ENCODE measurements around the gene CKM. TPM values are rescaled to one million over a fixed set of nuclear protein-coding genes. Genes with fewer than 3 reads are reported as not detected.
"Not testable (repeated sequence)": the region's sequence is repeated elsewhere in the genome, so short reads cannot be mapped to it uniquely, and the experiment has no call there.

CKM gene
- total and polyA plus RNA-seq, 4 donors: 0.76 to 3.4 (median 0.96) TPM

DNA sequence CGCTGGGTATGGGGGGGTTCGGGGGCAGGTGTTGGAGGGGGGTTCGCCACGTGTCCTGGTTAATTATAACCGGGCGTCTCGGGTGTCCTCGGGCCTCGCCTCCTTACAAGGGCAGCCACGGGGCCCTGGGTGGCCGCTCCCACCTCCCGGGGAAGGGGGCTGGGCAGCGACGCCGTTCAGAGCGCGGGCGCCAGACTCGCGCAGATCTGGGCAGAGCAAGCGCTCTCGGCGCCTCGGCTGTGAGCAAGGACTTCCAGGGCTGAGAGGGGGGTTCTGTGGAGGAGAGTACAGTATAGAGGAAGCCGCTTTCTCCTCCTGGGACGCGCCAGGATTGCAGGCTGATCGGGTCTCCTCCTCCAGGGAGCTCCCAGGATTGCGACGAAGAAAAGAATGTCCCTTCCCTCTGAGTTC, 1.0 kb upstream of the CKM start:
- H3K4me3 ChIP-seq (ENCODE audit: low read depth, low read length): no peak overlapping the region
- DNase-seq (ENCODE audit: low read depth in 4 of 6, low spot score in 6 of 6): no peak
- H3K9me3 ChIP-seq (ENCODE audit: control insufficient read depth, insufficient read depth, low read length): no peaks in the 10 kb centered on the region
- H3K27me3 ChIP-seq (ENCODE audit: control insufficient read depth, insufficient read depth, low read length): peaks cover 19% of the 10 kb centered on the region
- H3K4me1 ChIP-seq (ENCODE audit: control insufficient read depth, insufficient read depth, low read length): peaks cover 29% of the 10 kb centered on the region
- no peak overlapping the region for H3K27ac ChIP-seq (ENCODE audit: low read depth, low read length)
- WGBS (ENCODE audit: insufficient coverage): 2% methylated on average over 17 of the region's 30 CpGs
- no peaks in the 10 kb centered on the region for H3K36me3 ChIP-seq (ENCODE audit: control insufficient read depth, insufficient read depth, low read length)

DNA sequence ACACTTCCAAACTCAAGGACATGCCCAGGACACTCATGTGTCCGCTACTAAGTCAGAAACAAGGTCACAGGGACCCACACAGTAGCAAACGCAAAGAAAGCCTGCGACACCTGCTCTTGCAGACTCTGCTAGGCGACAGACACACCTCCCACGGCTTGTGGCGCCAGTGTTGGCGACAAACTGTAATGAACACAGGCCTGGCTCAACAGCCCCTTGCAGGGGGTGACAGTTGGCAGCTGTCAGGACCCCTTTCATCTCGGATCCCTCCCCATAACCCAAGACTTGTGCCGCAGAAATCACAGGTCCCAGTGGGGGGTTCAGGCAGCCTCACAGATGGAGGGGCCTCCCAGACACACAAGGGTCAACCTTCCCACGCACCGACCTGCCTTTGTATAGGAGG, 364 bp downstream of the CKM start:
- Histone ChIP-seq H3K27ac (ENCODE audit: low read depth, low read length) (no peak overlapping the region), H3K27me3 (ENCODE audit: control insufficient read depth, insufficient read depth, low read length) (peaks cover 22% of the 10 kb centered on the region), H3K9me3 (ENCODE audit: control insufficient read depth, insufficient read depth, low read length) (no peaks in the 10 kb centered on the region), H3K36me3 (ENCODE audit: control insufficient read depth, insufficient read depth, low read length) (no peaks in the 10 kb centered on the region), H3K4me3 (ENCODE audit: low read depth, low read length) (no peak overlapping the region), H3K4me1 (ENCODE audit: control insufficient read depth, insufficient read depth, low read length) (peaks cover 29% of the 10 kb centered on the region)
- DNase-seq (ENCODE audit: low read depth in 4 of 6, low spot score in 6 of 6): no peak
- WGBS (ENCODE audit: insufficient coverage): 22% methylated on average over 9 of the region's 11 CpGs

DNA sequence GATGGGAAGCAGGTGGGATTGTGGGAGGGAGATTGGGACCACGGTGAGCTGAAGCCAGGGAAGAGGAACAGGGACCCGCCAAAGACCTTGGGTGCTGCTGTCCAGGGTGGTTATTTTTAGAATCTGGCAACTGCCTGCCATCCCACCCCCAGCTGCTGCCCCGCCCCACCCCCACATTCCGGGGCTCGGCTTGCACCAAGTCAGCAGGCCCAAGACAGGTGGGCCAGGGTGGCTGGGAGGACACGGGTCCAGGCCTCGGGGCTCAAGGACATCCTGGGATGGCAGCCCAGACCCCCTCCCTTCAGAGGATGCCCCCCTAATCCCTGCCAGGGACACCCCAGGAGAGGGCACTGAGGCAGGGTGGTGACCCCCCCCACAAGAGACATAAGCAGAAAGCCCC, 827 bp downstream of the CKM start:
- H3K4me3 ChIP-seq (ENCODE audit: low read depth, low read length): no peak overlapping the region
- no peak for DNase-seq (ENCODE audit: low read depth in 4 of 6, low spot score in 6 of 6)

DNA sequence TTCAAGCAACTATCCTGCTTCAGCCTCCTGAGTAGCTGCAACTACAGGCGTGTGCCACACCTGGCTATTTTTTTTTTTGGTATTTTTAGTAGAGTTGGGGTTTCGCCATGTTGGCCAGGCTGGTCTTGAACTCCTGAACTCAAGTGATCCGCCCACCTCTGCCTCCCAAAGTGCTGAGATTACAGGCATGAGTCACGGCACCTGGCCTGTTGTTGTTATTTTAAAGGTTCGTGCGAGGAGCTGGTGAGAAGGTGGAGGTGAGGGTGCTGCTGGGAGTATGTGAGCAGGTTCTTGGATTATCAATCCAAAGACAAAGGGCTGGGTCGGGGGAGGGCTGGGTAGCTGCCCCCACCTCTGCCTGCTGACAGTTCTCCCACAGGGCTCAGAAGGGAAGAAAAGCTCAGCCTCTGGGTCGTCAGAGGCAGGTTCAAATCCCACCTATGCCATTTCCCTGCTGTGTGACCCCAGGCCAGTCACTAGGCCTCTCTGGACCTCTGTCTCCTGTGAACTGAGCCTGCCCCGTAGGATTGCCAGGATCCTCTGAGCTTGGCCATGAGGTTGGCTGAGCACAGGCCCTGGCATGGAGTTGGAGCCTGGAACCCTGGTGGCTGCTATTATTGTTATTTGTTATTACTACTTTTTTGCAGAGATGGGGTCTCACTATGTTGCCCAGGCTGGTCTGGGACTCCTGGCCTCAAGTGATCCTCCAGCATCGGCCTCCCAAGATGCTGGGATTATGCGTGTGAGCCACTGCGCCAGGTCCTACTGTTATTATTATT, 1.5 kb downstream of the CKM start:
- Histone ChIP-seq H3K27ac (ENCODE audit: low read depth, low read length) (no peak overlapping the region), H3K36me3 (ENCODE audit: control insufficient read depth, insufficient read depth, low read length) (no peaks in the 10 kb centered on the region), H3K27me3 (ENCODE audit: control insufficient read depth, insufficient read depth, low read length) (peaks cover 22% of the 10 kb centered on the region), H3K4me3 (ENCODE audit: low read depth, low read length) (no peak overlapping the region), H3K4me1 (ENCODE audit: control insufficient read depth, insufficient read depth, low read length) (peaks cover 23% of the 10 kb centered on the region), H3K9me3 (ENCODE audit: control insufficient read depth, insufficient read depth, low read length) (no peaks in the 10 kb centered on the region)
- no peak for DNase-seq (ENCODE audit: low read depth in 4 of 6, low spot score in 6 of 6)
- 91% methylated on average over 6 of the region's 12 CpGs for WGBS (ENCODE audit: insufficient coverage)

More for the DNA sequence above, 827 bp downstream of the CKM start:
- Histone ChIP-seq H3K27me3 (ENCODE audit: control insufficient read depth, insufficient read depth, low read length) (peaks cover 22% of the 10 kb centered on the region), H3K27ac (ENCODE audit: low read depth, low read length) (no peak overlapping the region), H3K36me3 (ENCODE audit: control insufficient read depth, insufficient read depth, low read length) (no peaks in the 10 kb centered on the region), H3K4me1 (ENCODE audit: control insufficient read depth, insufficient read depth, low read length) (peaks cover 29% of the 10 kb centered on the region), H3K9me3 (ENCODE audit: control insufficient read depth, insufficient read depth, low read length) (no peaks in the 10 kb centered on the region)
- 60% methylated on average over 2 of the region's 7 CpGs for WGBS (ENCODE audit: insufficient coverage)

DNA sequence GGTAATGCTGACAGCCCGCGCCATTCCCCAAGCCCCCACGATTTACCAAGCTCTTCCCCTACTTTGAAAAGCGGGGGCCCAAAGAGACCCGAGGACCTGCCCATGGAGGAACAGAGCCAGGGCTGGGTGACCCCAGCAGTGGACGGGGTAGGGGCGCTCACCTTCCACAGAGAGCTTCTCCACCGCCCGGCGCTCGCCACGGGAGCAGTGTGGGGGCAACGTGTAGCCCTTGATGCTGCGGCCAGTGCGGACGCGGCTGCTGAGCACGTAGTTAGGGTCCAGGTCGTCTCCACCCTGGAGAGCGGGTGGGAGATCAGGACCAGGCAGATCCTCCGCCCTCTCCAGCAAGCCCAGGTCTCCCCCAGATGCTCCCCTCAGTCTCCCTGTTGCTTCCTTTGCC, 7.4 kb downstream of the CKM start:
- Histone ChIP-seq H3K9me3 (ENCODE audit: control insufficient read depth, insufficient read depth, low read length) (no peaks in the 10 kb centered on the region), H3K4me3 (ENCODE audit: low read depth, low read length) (no peak overlapping the region), H3K27ac (ENCODE audit: low read depth, low read length) (no peak overlapping the region), H3K36me3 (ENCODE audit: control insufficient read depth, insufficient read depth, low read length) (no peaks in the 10 kb centered on the region), H3K27me3 (ENCODE audit: control insufficient read depth, insufficient read depth, low read length) (peaks cover 10% of the 10 kb centered on the region), H3K4me1 (ENCODE audit: control insufficient read depth, insufficient read depth, low read length) (no peaks in the 10 kb centered on the region)
- DNase-seq (ENCODE audit: low read depth in 4 of 6, low spot score in 6 of 6): no peak
- 61% methylated on average over 20 of the region's 21 CpGs for WGBS (ENCODE audit: insufficient coverage)

DNA sequence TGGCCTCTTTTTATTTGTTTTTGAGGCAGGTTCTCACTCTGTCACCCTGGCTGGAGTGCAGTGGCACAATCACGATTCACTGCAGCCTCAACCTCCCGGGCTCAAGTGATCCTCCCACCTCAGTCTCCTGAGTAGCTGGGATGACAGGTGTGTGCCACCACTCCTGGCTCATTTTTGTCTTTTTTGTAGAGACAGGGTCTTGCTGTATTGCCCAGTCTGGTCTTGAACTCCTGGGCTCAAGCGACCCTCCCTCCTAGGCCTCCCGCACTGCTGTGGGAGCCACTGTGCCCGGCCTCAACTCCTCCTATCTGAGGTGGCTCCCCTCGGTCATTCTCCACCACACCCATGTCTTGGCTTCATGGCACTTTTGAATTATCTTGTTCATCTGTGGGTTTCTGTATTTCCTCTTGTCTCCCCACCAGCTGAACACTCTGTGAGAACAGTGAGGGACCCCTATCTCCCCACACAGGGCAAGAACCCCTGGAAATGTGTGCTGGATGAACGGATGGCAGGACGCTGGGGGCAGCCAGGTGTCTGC, 7.9 kb downstream of the CKM start:
- H3K27me3 ChIP-seq (ENCODE audit: control insufficient read depth, insufficient read depth, low read length): peaks cover 10% of the 10 kb centered on the region
- WGBS (ENCODE audit: insufficient coverage): 70% methylated on average over 6 of the region's 8 CpGs
- no peak overlapping the region for H3K4me3 ChIP-seq (ENCODE audit: low read depth, low read length)
- no peaks in the 10 kb centered on the region for H3K9me3 ChIP-seq (ENCODE audit: control insufficient read depth, insufficient read depth, low read length)
- no peaks in the 10 kb centered on the region for H3K4me1 ChIP-seq (ENCODE audit: control insufficient read depth, insufficient read depth, low read length)
- no peaks in the 10 kb centered on the region for H3K36me3 ChIP-seq (ENCODE audit: control insufficient read depth, insufficient read depth, low read length)
- no peak for DNase-seq (ENCODE audit: low read depth in 4 of 6, low spot score in 6 of 6)
- no peak overlapping the region for H3K27ac ChIP-seq (ENCODE audit: low read depth, low read length)

DNA sequence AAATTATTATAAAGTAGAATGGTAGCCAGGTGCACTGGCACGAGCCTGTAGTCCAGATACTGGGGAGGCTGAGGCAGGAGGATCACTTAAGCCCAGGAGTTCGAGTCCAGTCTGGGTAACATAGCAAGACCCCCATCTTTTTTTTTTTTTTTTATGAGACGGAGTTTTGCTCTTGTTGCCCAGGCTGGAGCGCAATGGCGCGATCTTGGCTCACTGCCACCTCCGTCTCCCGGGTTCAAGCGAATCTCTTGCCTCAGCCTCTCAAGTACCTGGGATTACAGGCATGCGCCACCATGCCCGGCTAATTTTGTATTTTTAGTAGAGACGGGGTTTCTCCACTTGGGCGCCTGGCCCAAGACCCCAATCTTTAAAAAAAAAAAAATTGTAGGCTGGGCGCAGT, 10.4 kb downstream of the CKM start:
- not testable (repeated sequence) for H3K36me3 ChIP-seq (ENCODE audit: control insufficient read depth, insufficient read depth, low read length); DNase-seq (ENCODE audit: low read depth in 4 of 6, low spot score in 6 of 6); H3K9me3 ChIP-seq (ENCODE audit: control insufficient read depth, insufficient read depth, low read length); H3K27ac ChIP-seq (ENCODE audit: low read depth, low read length); H3K4me1 ChIP-seq (ENCODE audit: control insufficient read depth, insufficient read depth, low read length); H3K27me3 ChIP-seq (ENCODE audit: control insufficient read depth, insufficient read depth, low read length); H3K4me3 ChIP-seq (ENCODE audit: low read depth, low read length)
- 85% methylated on average over 14 of the region's 14 CpGs for WGBS (ENCODE audit: insufficient coverage)

DNA sequence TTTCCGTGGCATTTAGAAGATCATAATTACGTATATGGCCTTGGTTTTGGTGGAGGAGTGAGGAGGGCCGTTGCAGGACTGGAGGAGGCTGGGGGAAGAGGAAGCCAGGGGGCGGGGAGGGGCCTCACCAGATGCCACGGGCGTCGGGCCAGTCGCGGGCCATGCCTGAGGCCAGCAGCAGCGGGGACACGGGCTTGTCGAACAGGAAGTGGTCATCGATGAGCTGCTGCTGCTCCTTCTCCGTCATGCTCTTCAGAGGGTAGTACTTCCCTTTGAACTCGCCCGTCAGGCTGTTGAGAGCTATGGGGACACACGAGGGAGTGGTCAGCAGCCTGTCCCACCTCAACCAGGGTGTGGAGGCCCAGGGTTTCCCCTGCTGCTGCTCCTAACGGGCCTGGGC, 11.1 kb downstream of the CKM start:
- Histone ChIP-seq H3K36me3 (ENCODE audit: control insufficient read depth, insufficient read depth, low read length) (peaks cover 4% of the 10 kb centered on the region), H3K9me3 (ENCODE audit: control insufficient read depth, insufficient read depth, low read length) (no peaks in the 10 kb centered on the region), H3K4me3 (ENCODE audit: low read depth, low read length) (no peak overlapping the region), H3K27ac (ENCODE audit: low read depth, low read length) (no peak overlapping the region), H3K4me1 (ENCODE audit: control insufficient read depth, insufficient read depth, low read length) (no peaks in the 10 kb centered on the region), H3K27me3 (ENCODE audit: control insufficient read depth, insufficient read depth, low read length) (peaks cover 7% of the 10 kb centered on the region)
- no peak for DNase-seq (ENCODE audit: low read depth in 4 of 6, low spot score in 6 of 6)
- 51% methylated on average over 16 of the region's 18 CpGs for WGBS (ENCODE audit: insufficient coverage)

DNA sequence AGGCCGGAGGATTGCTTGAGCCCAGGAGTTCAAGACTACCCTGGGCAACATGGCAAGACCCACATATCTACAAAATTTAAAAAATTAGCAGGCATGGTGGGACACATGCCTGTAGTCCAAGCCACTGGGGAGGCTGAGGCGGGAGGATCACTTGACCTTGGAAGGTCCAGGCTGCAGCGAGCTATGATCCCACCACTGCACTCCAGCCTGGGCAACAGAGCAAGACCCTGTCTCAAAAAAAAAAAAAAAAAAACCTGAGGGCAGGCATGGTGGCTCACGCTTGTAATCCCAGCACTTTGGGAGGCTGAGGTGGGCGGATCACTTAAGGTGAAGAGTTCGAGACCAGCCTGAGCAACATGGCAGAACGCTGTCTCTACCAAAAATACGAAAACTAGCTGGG, 13.4 kb downstream of the CKM start:
- not testable (repeated sequence) for H3K27ac ChIP-seq (ENCODE audit: low read depth, low read length); H3K4me3 ChIP-seq (ENCODE audit: low read depth, low read length); H3K36me3 ChIP-seq (ENCODE audit: control insufficient read depth, insufficient read depth, low read length); H3K9me3 ChIP-seq (ENCODE audit: control insufficient read depth, insufficient read depth, low read length); H3K4me1 ChIP-seq (ENCODE audit: control insufficient read depth, insufficient read depth, low read length); H3K27me3 ChIP-seq (ENCODE audit: control insufficient read depth, insufficient read depth, low read length); DNase-seq (ENCODE audit: low read depth in 4 of 6, low spot score in 6 of 6)
- 87% methylated on average over 8 of the region's 8 CpGs for WGBS (ENCODE audit: insufficient coverage)

DNA sequence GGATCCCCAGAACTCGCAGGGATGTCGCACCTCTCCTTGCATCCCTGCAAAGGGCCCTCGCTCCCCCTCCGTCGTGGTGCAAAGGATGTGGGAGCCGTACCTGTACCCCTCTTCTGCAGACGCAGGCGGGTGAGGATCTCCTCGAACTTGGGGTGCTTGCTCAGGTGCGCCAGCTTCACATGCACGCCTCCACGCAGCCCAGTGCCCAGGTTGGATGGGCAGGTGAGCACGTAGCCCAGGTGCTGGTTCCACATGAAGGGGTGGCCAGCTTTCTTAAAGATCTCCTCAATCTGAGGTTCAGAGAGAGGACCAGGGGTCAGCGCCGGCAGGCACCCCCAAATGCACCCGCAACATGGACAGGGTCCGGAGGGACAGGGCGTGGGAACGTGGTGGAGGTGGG, 15.3 kb downstream of the CKM start:
- no peaks in the 10 kb centered on the region for H3K27me3 ChIP-seq (ENCODE audit: control insufficient read depth, insufficient read depth, low read length)
- H3K27ac ChIP-seq (ENCODE audit: low read depth, low read length): no peak overlapping the region
- peaks cover 16% of the 10 kb centered on the region for H3K36me3 ChIP-seq (ENCODE audit: control insufficient read depth, insufficient read depth, low read length)
- WGBS (ENCODE audit: insufficient coverage): 89% methylated on average over 18 of the region's 19 CpGs
- H3K4me3 ChIP-seq (ENCODE audit: low read depth, low read length): no peak overlapping the region
- no peak for DNase-seq (ENCODE audit: low read depth in 4 of 6, low spot score in 6 of 6)
- no peaks in the 10 kb centered on the region for H3K9me3 ChIP-seq (ENCODE audit: control insufficient read depth, insufficient read depth, low read length)
- no peaks in the 10 kb centered on the region for H3K4me1 ChIP-seq (ENCODE audit: control insufficient read depth, insufficient read depth, low read length)

Data from spinal cord (tissue), 10 donors.